Measurements from ENCODE around the gene PDPK1.
"Not testable (repeated sequence)": the region's sequence is repeated elsewhere in the genome, so short reads cannot be mapped to it uniquely, and the experiment has no call there.

Gene PDPK1

DNA sequence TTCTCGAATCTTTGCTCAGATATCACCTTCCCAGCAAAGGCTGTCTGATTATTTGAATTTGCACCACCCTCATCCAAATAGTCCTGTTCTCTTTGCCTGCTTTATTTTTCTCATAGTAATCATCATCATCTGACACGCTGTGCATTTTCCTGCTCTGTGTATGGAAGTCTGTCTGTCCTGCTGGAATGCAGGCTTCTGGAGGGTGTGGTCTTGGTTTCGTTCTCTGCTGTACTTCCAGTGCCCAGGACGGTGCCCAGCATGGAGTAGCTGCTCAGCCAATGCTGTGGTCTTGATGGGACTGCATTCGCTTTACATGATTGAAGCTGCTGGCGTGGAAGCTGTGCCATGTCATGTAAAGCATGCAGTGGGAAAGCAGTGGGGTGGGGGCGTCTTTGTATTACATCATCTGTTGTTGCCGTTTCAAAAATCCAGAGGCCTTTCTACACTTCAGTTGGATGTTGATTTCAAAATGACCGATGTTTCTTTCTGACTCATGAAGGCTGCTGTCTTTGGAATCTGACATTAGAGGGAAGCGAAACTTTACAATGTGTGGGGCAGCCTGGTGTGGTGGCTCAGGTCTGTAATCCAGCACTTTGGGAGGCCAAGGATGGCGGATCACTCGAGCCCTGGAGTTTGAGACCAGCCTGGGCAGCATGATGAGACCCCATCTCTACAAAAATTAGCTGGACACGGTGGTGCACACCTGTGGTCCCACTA lies 17.0 kb downstream of the PDPK1 start:
- H3K4me1 ChIP-seq (ENCODE audit: control insufficient read depth, insufficient read depth, low read length, unreplicated experiment); H3K4me3 ChIP-seq (ENCODE audit: low read depth, low read length); H2AFZ ChIP-seq (ENCODE audit: low read length, unreplicated experiment); H3K27ac ChIP-seq (ENCODE audit: low read depth, low read length); H3K36me3 ChIP-seq (ENCODE audit: insufficient read depth, low read length); H3K27me3 ChIP-seq (ENCODE audit: insufficient read depth, low read length); H3K79me2 ChIP-seq (ENCODE audit: control insufficient read depth, insufficient read depth, low read length, unreplicated experiment): not testable (repeated sequence)

DNA sequence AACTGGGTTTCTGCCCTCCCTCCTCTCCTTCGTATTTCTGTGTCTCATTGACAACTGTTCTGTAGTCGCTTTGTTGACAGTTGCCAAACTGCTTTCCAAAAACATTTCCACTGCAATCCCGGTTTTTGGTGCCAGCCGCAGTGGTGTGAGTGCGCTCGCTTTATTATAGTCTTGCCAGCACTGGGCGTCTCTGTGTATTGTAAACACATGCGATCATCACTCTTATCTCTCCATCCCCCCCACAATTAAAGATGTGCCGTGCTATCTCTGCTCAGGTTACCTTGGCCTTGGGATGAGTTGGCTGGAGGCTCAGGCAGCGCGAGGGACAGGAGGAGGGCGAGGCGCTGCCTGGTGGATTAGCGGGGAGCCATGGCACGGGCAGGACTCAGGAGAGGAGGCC lies 19.3 kb downstream of the PDPK1 start:
- not testable (repeated sequence) for H3K79me2 ChIP-seq (ENCODE audit: control insufficient read depth, insufficient read depth, low read length, unreplicated experiment); H3K27ac ChIP-seq (ENCODE audit: low read depth, low read length); H3K36me3 ChIP-seq (ENCODE audit: insufficient read depth, low read length); H2AFZ ChIP-seq (ENCODE audit: low read length, unreplicated experiment); H3K4me3 ChIP-seq (ENCODE audit: low read depth, low read length); H3K27me3 ChIP-seq (ENCODE audit: insufficient read depth, low read length); H3K4me1 ChIP-seq (ENCODE audit: control insufficient read depth, insufficient read depth, low read length, unreplicated experiment)

DNA sequence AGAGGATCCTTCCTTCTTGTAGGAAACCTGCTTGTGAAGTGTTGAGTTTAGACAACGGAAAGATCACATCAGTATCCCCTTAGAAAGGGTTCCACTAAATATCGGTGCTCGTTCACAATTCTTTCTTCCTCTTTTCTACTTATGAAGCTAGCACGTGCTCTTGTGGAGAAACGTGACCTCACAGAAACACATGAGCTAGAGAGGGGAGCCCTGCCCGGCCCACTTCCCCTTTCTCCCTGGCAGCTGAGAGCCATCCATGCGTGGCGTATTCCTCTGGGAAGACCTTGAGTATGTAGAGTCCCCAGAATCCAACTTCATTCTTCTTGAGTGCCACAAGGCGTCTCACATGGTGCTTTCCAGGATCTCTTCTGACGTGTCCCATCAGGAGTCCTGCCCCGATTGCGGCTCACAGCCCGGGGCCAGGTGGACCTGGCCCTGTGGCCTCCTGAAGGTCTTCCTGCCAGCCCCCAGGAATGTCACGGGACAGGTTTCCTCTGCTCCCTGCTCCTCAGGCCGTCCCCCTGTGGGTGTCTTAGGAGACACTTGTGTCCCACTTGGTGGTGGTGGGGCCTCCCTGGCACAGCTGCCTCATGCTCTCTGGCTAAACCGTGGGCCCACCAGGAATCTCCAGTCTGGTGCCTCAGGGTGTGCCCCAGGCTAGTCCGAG lies 22.4 kb downstream of the PDPK1 start:
- not testable (repeated sequence) for H3K27me3 ChIP-seq (ENCODE audit: insufficient read depth, low read length); H2AFZ ChIP-seq (ENCODE audit: low read length, unreplicated experiment); H3K36me3 ChIP-seq (ENCODE audit: insufficient read depth, low read length); H3K79me2 ChIP-seq (ENCODE audit: control insufficient read depth, insufficient read depth, low read length, unreplicated experiment); H3K27ac ChIP-seq (ENCODE audit: low read depth, low read length); H3K4me1 ChIP-seq (ENCODE audit: control insufficient read depth, insufficient read depth, low read length, unreplicated experiment); H3K4me3 ChIP-seq (ENCODE audit: low read depth, low read length)

DNA sequence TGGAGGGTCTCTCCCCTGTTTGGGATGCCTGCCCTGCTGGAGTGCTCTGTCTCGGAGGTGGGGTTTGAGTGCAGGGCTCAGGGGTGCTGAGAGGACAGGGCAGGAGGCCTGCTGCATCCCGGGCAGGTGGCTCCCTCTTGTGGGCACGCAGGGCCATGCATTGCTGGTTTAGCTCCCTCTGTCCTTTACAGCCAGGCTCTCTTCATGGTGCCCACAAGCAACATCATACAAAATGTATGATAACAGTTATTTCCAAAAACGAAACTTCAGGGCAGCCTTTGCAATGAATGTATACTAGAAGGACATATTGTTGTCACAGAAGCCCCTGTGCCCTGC lies 22.9 kb downstream of the PDPK1 start:
- H2AFZ ChIP-seq (ENCODE audit: low read length, unreplicated experiment), result not testable (repeated sequence)

DNA sequence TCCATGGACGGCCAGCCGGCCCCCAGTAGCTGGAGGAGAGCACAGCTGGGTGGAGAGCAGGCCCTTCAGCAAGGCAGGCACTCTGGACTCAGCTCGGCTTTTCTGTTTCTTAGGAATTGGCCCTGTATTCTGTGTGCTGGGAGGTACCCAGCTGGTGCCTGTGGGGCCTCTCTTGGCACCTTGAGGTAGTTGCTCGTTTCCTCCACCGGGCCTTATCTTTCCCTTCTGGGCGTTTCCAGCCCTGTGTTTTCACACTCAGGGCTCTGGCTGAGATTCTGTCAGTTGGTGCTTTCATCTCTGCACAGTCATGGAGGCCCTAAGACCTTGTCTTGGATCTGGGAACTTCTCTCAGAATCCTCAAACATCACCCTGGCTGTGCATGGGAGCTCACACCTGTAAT lies 29.7 kb downstream of the PDPK1 start:
- H3K27ac ChIP-seq (ENCODE audit: low read depth, low read length); H3K36me3 ChIP-seq (ENCODE audit: insufficient read depth, low read length); H3K4me3 ChIP-seq (ENCODE audit: low read depth, low read length); H3K27me3 ChIP-seq (ENCODE audit: insufficient read depth, low read length); H3K4me1 ChIP-seq (ENCODE audit: control insufficient read depth, insufficient read depth, low read length, unreplicated experiment); H3K79me2 ChIP-seq (ENCODE audit: control insufficient read depth, insufficient read depth, low read length, unreplicated experiment); H2AFZ ChIP-seq (ENCODE audit: low read length, unreplicated experiment): not testable (repeated sequence)

More for the DNA sequence above, 22.9 kb downstream of the PDPK1 start:
- H3K36me3 ChIP-seq (ENCODE audit: insufficient read depth, low read length); H3K27ac ChIP-seq (ENCODE audit: low read depth, low read length); H3K27me3 ChIP-seq (ENCODE audit: insufficient read depth, low read length); H3K79me2 ChIP-seq (ENCODE audit: control insufficient read depth, insufficient read depth, low read length, unreplicated experiment); H3K4me1 ChIP-seq (ENCODE audit: control insufficient read depth, insufficient read depth, low read length, unreplicated experiment); H3K4me3 ChIP-seq (ENCODE audit: low read depth, low read length): not testable (repeated sequence)

DNA sequence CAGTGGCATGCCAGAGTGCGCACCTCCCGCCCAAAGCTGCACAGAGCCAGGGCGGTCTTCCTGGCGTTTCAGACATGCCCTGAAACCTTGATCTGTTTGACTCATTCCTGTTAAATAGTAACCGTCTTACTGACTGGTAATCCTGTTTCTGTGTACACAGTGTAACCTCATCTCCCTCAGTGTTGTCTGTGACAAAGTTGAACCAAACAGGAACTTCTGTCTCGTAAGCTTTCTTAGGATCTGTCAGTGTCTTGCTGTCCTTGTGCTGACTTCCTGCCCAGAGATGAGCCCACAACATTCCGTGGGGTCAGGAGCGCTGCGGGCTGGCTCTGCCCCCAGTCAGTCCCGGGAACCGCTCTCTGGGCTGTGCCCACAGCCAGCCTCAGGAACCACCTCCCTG lies 30.8 kb downstream of the PDPK1 start:
- not testable (repeated sequence) for H3K4me3 ChIP-seq (ENCODE audit: low read depth, low read length); H2AFZ ChIP-seq (ENCODE audit: low read length, unreplicated experiment); H3K79me2 ChIP-seq (ENCODE audit: control insufficient read depth, insufficient read depth, low read length, unreplicated experiment); H3K4me1 ChIP-seq (ENCODE audit: control insufficient read depth, insufficient read depth, low read length, unreplicated experiment); H3K27ac ChIP-seq (ENCODE audit: low read depth, low read length); H3K27me3 ChIP-seq (ENCODE audit: insufficient read depth, low read length); H3K36me3 ChIP-seq (ENCODE audit: insufficient read depth, low read length)

DNA sequence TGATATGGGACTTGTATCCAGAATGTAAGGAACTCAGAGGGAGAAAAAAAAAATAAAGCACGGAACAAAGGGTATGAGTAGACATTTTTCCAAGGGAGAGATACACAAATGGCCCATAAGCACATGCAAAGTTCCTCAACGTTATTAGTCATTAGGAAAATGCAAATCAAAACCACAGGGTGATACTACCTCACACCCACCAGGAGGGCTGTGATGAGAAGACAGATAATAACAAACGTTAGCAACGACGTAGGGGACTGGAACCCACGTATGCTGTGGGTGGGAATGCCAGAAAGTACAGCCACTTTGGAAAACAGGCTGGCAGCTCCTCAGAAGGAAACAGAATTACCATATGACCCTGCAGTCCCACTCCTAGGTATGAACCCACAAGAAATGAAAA lies 34.9 kb downstream of the PDPK1 start:
- H3K79me2 ChIP-seq (ENCODE audit: control insufficient read depth, insufficient read depth, low read length, unreplicated experiment); H3K4me3 ChIP-seq (ENCODE audit: low read depth, low read length); H2AFZ ChIP-seq (ENCODE audit: low read length, unreplicated experiment); H3K4me1 ChIP-seq (ENCODE audit: control insufficient read depth, insufficient read depth, low read length, unreplicated experiment); H3K27ac ChIP-seq (ENCODE audit: low read depth, low read length); H3K36me3 ChIP-seq (ENCODE audit: insufficient read depth, low read length); H3K27me3 ChIP-seq (ENCODE audit: insufficient read depth, low read length): not testable (repeated sequence)

DNA sequence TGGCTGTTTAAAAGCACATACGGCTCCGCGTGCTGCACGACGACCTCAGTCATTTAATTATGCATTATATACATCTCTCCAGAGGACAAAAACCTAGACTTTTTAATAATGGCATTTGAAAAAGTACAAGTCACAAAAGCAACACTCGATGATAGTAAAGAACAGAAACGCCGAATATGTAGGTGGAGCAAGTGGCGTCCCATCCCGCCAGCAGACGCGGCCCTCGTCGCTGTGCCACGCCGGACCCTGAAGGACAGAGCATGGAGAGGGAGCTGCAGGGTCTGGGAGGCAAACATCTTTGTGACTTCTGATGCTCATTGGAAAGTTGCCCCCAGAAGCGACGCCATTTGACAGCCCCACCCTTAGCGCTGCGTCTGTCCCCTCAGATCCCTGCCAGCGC lies 38.0 kb downstream of the PDPK1 start:
- H3K79me2 ChIP-seq (ENCODE audit: control insufficient read depth, insufficient read depth, low read length, unreplicated experiment); H3K4me1 ChIP-seq (ENCODE audit: control insufficient read depth, insufficient read depth, low read length, unreplicated experiment); H3K27me3 ChIP-seq (ENCODE audit: insufficient read depth, low read length); H3K4me3 ChIP-seq (ENCODE audit: low read depth, low read length); H3K27ac ChIP-seq (ENCODE audit: low read depth, low read length); H3K36me3 ChIP-seq (ENCODE audit: insufficient read depth, low read length); H2AFZ ChIP-seq (ENCODE audit: low read length, unreplicated experiment): not testable (repeated sequence)

DNA sequence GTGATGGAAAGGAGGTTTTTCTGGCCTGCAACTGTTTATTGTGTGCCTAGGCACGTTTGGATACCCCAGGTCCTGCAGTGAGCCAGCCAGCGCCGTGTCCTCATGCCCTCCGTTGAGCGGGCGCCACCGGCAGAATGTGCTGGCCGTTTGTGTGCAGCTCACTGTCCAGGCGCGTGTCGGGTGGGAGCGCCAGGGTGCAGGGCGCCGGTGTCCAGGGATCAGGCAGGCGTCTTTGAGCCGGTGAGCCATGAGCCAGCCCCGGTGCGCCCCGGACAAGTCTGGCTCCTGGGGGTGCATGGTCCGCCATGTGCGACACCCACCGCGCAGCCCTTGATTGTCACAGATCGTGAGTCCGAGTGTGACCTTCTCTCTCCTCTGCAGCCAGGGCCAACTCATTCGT lies 39.2 kb downstream of the PDPK1 start:
- H3K4me3 ChIP-seq (ENCODE audit: low read depth, low read length); H3K36me3 ChIP-seq (ENCODE audit: insufficient read depth, low read length); H3K27ac ChIP-seq (ENCODE audit: low read depth, low read length); H2AFZ ChIP-seq (ENCODE audit: low read length, unreplicated experiment); H3K4me1 ChIP-seq (ENCODE audit: control insufficient read depth, insufficient read depth, low read length, unreplicated experiment); H3K27me3 ChIP-seq (ENCODE audit: insufficient read depth, low read length); H3K79me2 ChIP-seq (ENCODE audit: control insufficient read depth, insufficient read depth, low read length, unreplicated experiment): not testable (repeated sequence)

DNA sequence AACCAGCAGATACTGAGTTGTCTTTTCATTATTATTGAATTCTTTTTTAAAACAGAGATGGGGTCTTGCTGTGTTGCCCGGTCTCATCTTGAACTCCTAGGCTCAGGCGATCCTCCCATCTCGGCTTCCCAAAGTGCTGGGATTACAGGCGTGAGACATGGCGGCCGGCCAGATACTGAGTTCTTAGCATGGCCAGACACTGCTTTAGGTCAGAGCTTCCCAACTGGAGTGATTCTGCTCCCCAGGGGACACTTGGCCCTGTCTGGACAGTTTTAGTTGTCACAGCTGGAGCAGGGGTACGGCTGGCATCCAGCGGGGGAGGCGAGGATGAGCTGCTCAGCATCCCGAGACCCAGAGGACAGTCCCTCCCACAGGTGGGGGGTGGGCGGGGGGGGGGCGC lies 41.1 kb downstream of the PDPK1 start:
- H3K4me3 ChIP-seq (ENCODE audit: low read depth, low read length); H2AFZ ChIP-seq (ENCODE audit: low read length, unreplicated experiment); H3K27me3 ChIP-seq (ENCODE audit: insufficient read depth, low read length); H3K79me2 ChIP-seq (ENCODE audit: control insufficient read depth, insufficient read depth, low read length, unreplicated experiment); H3K36me3 ChIP-seq (ENCODE audit: insufficient read depth, low read length); H3K27ac ChIP-seq (ENCODE audit: low read depth, low read length); H3K4me1 ChIP-seq (ENCODE audit: control insufficient read depth, insufficient read depth, low read length, unreplicated experiment): not testable (repeated sequence)

DNA sequence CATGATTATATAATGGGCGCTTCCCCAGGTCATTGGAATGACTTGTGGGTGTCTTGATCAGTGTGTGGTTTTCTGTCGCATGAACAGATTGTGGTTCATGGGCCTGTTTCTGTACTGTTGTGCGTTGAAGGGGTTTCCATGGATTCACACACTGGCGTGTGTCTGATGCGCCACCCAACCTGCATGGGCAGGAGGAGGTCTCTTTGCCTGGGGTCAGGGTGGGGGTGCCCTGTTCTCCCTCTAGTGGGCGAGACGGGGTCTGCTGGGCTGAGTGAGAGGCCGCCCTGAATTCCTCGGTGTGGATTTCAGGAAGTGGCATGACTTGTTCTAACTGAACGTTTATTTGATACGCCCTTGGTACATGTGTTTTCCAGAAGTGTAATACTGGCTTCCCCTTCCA lies 42.3 kb downstream of the PDPK1 start:
- H3K27me3 ChIP-seq (ENCODE audit: insufficient read depth, low read length); H3K4me3 ChIP-seq (ENCODE audit: low read depth, low read length); H3K27ac ChIP-seq (ENCODE audit: low read depth, low read length); H3K79me2 ChIP-seq (ENCODE audit: control insufficient read depth, insufficient read depth, low read length, unreplicated experiment); H3K4me1 ChIP-seq (ENCODE audit: control insufficient read depth, insufficient read depth, low read length, unreplicated experiment); H3K36me3 ChIP-seq (ENCODE audit: insufficient read depth, low read length); H2AFZ ChIP-seq (ENCODE audit: low read length, unreplicated experiment): not testable (repeated sequence)

All from ACC112 (cell line).